ENCODE data around the gene GDA. TPM values are rescaled to one million over a fixed set of nuclear protein-coding genes. Genes with fewer than 3 reads are reported as not detected.
"Not testable (repeated sequence)": the region's sequence is repeated elsewhere in the genome, so short reads cannot be mapped to it uniquely, and the experiment has no call there.

The GDA gene
- total and polyA plus RNA-seq, 12 donors: 0.11 to 5.5 (median 0.39) TPM; not detected in 3

GRCh38 chr9:72289401-72289800, 140.2 kb downstream of the GDA start:
- Histone ChIP-seq H3K27ac (no peak overlapping the region), H3K4me1 (peaks cover 0 to 25% (median 8%) of the 10 kb centered on the region in 9 donors), H3K4me3 (no peak overlapping the region), H3K36me3 (no peaks in the 10 kb centered on the region), H3K9me3 (no peaks in the 10 kb centered on the region), H3K27me3 (no peaks in the 10 kb centered on the region)
- TF ChIP-seq CTCF (IDR thresholded peaks at IDR 0.05): no peak
- DNase-seq: no peak
- ATAC-seq: no peak
- WGBS, 2 donors: 86 to 91% methylated on average over 2 of the region's 2 CpGs
- intact Hi-C loops (cut with DNase I): loop anchor here in 1 of 10 donors (10.0 kb wide), 1 partner anchor 735 kb away; no protein-coding TSS in a partner anchor

- TF ChIP-seq CTCF (IDR thresholded peaks at IDR 0.05): no peak
- 96 to 100% methylated on average over 2 of the region's 2 CpGs for WGBS, 2 donors
- DNase-seq (no peak), ATAC-seq (no peak)
- H3K27ac ChIP-seq: no peak overlapping the region
- no peaks in the 10 kb centered on the region for H3K27me3 ChIP-seq
- intact Hi-C loops (cut with DNase I): loop anchor here in 7 of 10 donors (5.0 to 10.0 kb wide), 6 partner anchors 64 to 532 kb away; no protein-coding TSS in a partner anchor
- H3K4me3 ChIP-seq: no peak overlapping the region
- H3K4me1 ChIP-seq: peaks cover 0 to 33% (median 8%) of the 10 kb centered on the region in 9 donors
- no peaks in the 10 kb centered on the region for H3K36me3 ChIP-seq
- H3K9me3 ChIP-seq: no peaks in the 10 kb centered on the region
Measured at GRCh38 chr9:72290311-72290710, 141.1 kb downstream of the GDA start.

GRCh38 chr9:72291576-72291975, 142.3 kb downstream of the GDA start:
- ATAC-seq, DNase-seq, H3K27ac ChIP-seq, H3K27me3 ChIP-seq, H3K4me3 ChIP-seq, H3K36me3 ChIP-seq, H3K9me3 ChIP-seq: not testable (repeated sequence)
- peaks cover 0 to 33% (median 8%) of the 10 kb centered on the region in 9 donors for H3K4me1 ChIP-seq
- intact Hi-C loops (cut with DNase I): loop anchor here in 7 of 10 donors (5.0 to 10.0 kb wide), 6 partner anchors 63 to 531 kb away; no protein-coding TSS in a partner anchor
- WGBS, 2 donors: 74 to 84% methylated on average over 5 of the region's 5 CpGs

GRCh38 chr9:72292256-72292682, 143.0 kb downstream of the GDA start:
- Histone ChIP-seq H3K27ac (peak overlapping the region in 1 of 10 donors; percentile 68), H3K36me3 (no peaks in the 10 kb centered on the region), H3K4me1 (peaks cover 0 to 33% (median 8%) of the 10 kb centered on the region in 9 donors), H3K9me3 (no peaks in the 10 kb centered on the region), H3K27me3 (no peaks in the 10 kb centered on the region), H3K4me3 (no peak overlapping the region)
- ATAC-seq (peak in 3 of 8 donors; percentile 30 to 51 (median 44)), DNase-seq (no peak)
- 27 to 33% methylated on average over 2 of the region's 2 CpGs for WGBS, 2 donors
- intact Hi-C loops (cut with DNase I): loop anchor here (1.0 to 10.0 kb wide), 8 partner anchors 63 to 530 kb away; no protein-coding TSS in a partner anchor
- peak; percentile 44 to 79 (median 65) for TF ChIP-seq CTCF (IDR thresholded peaks at IDR 0.05)
